PFSK-1 (cell line): ENCODE measurements around the gene ABLIM2.

Source experiments
- FOXP2 ChIP-seq: optimal IDR thresholded peaks from 2 replicates; pipeline ENCODE3; 2011; ENCODE audit warnings: borderline replicate concordance, control low read depth, inconsistent platforms; ENCODE audit not compliant: insufficient read depth; ENCODE audit errors: extremely low read length, extremely low read depth
- POLR2AphosphoS5 ChIP-seq: IDR thresholded peaks from 2 replicates; pipeline ENCODE4 v1.6.1; 2012; ENCODE audit warnings: low read depth, mild to moderate bottlenecking, control low read depth, low read length, moderate library complexity
- REST ChIP-seq, 2 experiments: IDR thresholded peaks; 2 replicates each; pipeline versions ENCODE4 v1.6.1 to v1.8.0; 2011 to 2012; ENCODE audit warnings: low read depth in 2 of 2, low read length in 2 of 2, control low read depth in 1 of 2, inconsistent platforms in 1 of 2, mild to moderate bottlenecking in 1 of 2, moderate library complexity in 1 of 2; ENCODE audit not compliant: insufficient read depth in 1 of 2
- SIN3A ChIP-seq: IDR thresholded peaks from 2 replicates; pipeline ENCODE4 v1.6.1; 2012; ENCODE audit warnings: mild to moderate bottlenecking, low read length, moderate library complexity, borderline replicate concordance; ENCODE audit not compliant: insufficient read depth
- TAF1 ChIP-seq: IDR thresholded peaks from 2 replicates; pipeline ENCODE4 v1.6.1; 2012; ENCODE audit warnings: low read length, control low read depth, borderline replicate concordance; ENCODE audit not compliant: insufficient read depth

Gene ABLIM2

DNA sequence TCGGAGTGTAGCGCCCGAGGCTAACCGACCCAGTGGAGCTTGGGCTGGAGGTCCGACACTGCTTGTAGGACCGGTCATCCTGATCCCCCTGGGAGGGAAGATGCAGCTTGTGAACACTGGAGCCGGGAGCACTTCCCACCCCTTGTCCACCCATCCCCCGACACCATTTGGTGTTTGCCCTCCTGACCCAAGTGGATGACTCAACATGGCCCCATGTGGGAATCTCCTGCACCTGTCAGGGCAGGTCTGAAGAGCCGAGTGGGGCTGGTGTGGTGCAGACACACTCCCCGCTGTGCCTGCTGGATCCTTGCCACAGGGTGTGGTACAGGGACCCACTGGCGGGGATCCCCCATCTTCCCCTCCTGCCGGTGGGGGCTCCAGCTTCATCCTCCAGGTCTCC lies 128.9 kb downstream of the ABLIM2 start:
- TF ChIP-seq SIN3A: no peak
- TF ChIP-seq TAF1: no peak
- no peak for TF ChIP-seq REST (IDR thresholded peaks at IDR 0.05; ENCODE audit: insufficient read depth in 1 of 2, low read depth in 2 of 2, low read length in 2 of 2)
- no peak for TF ChIP-seq FOXP2
- no peak for TF ChIP-seq POLR2AphosphoS5

- TF ChIP-seq POLR2AphosphoS5: no peak
- TF ChIP-seq SIN3A: no peak
Observed at GRCh38 chr4:8028884-8029568, 129.6 kb downstream of the ABLIM2 start.

DNA sequence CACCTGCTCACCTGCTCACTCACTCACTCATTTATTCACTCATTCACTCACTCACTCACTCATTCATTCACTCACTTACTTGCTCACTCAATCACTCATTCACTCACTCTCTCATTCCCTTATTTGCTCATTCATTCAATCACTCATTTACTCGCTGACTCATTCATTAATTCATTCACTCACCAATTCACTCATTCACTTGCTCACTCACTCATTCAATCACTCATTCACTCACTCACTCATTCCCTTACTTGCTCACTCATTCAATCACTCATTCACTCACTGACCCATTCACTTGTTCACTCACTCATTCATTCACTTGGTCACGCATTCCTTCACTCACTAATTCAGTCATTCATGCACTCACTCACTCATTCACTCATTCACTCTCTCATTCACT lies 130.2 kb downstream of the ABLIM2 start:
- TF ChIP-seq REST (IDR thresholded peaks at IDR 0.05; ENCODE audit: insufficient read depth in 1 of 2, low read depth in 2 of 2, low read length in 2 of 2) (no peak), FOXP2 (no peak), TAF1 (no peak)

- TF ChIP-seq POLR2AphosphoS5 (no peak), REST (IDR thresholded peaks at IDR 0.05; ENCODE audit: insufficient read depth in 1 of 2, low read depth in 2 of 2, low read length in 2 of 2) (no peak), FOXP2 (no peak), TAF1 (no peak), SIN3A (no peak)
Observed at GRCh38 chr4:8026453-8026852, 132.2 kb downstream of the ABLIM2 start.

GRCh38 chr4:8025668-8026067 lies 132.9 kb downstream of the ABLIM2 start:
- TF ChIP-seq POLR2AphosphoS5 (no peak), FOXP2 (no peak), SIN3A (no peak), REST (IDR thresholded peaks at IDR 0.05; ENCODE audit: insufficient read depth in 1 of 2, low read depth in 2 of 2, low read length in 2 of 2) (no peak), TAF1 (no peak)
